GM18526 (cell line): ENCODE results near the gene TM9SF1.

ENCODE experiments used
- POLR2A ChIP-seq: IDR thresholded peaks from 3 replicates; pipeline ENCODE4 v1.6.1; 2011; ENCODE audit not compliant: insufficient read length; ENCODE audit errors: extremely low read depth

Gene TM9SF1

DNA sequence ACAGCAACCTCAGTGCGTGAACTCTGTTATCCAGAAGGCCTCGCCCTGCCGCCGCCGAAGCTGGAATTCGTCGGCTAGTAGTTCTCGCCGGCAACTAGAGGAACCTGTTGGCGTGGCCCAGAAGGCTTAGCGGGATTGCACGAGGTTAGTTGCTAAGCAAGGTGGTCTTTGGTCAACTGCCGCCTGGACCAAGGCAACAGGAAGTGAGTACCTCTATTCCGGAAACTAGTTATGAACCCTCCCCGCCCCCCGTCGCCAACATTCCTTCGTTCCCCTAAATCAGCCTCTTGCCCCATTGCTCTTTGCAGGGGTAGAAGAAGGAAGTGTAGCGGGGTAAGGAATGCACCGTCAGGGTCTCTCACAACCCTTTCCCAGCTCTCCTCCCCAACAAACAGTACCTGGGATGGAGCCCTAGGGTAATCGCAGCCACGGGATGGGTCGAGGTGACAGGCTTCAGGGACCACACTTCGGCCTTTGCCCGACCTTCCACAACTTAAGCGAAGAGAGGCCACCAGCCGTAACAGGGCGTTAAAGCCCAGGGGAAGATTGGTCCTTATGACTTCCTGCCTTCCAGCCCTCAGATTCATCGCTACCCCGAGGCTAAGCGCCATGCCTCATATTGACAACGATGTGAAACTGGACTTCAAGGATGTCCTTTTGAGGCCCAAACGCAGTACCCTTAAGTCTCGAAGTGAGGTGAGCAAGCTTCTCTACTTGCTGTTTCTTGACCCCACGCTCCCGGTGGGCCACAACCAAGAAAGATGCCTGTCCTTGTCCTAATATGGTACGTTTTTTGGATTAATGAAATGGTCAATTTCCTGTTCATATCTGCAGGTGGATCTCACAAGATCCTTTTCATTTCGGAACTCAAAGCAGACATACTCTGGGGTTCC lies 37.6 kb upstream of the TM9SF1 start, which contains the start of gene GMPR2:
TSS of gene GMPR2 (plus strand) at position 285 of the 893 bp plus-strand sequence. CDS start at position 610, 325 bp downstream.
- peak; percentile 51 for TF ChIP-seq POLR2A

DNA sequence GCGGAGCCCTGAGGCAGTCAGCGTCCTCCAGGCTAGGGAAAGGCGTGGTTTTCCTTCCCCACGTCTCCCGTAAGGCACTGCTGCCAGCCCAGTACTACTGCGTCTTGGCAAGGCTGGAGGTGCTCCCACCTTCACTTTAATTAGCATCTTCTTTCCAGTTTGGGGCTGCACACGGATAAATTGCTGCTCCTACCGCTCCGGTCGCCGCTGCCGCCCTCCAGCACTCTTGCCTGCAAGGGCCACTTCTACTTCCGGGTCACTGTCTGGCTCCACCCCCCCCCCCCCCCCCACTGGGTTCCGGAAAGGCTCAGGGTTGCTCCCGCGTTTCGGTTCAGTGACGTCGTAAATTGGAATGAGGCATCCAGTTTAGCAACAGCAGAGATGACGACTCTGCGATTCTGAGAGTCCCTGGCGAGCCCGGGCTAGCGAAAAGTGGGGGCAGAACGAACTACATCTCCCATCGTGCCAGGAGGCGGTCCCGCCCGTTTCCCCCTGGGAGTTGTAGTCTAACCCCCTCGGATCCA lies 36.9 kb upstream of the TM9SF1 start, which contains the start of gene NEDD8:
TSS of gene NEDD8 (minus strand) at position 247 of the 524 bp plus-strand sequence. CDS start at position 147, 100 bp downstream.
- peak; percentile 50 for TF ChIP-seq POLR2A

- TF ChIP-seq POLR2A, result no peak
Observed at GRCh38 chr14:24231263-24232120, 36.3 kb upstream of the TM9SF1 start.

GRCh38 chr14:24228902-24229301 lies 33.7 kb upstream of the TM9SF1 start:
- no peak for TF ChIP-seq POLR2A

GRCh38 chr14:24226473-24226872 lies 31.2 kb upstream of the TM9SF1 start:
- no peak for TF ChIP-seq POLR2A

DNA sequence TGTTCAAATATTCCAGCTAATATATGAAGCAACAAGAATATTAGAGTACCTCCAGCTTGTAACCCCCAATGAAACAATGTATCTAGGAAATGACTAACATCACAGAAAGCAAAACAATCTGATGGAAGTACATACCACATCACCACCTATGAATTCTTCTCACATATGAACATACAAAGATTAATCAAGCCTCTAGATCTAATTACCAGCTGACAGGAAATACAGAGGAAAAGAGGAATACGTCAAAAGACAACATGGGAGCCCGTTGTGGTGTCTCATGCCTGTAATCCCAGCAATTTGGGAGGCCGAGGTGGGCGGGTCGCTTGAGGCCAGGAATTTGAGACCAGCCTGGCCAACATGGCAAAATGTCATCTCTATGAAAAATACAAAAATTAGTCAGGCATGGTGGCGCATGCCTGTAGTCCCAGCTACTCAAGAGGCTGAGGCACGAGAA lies 29.4 kb upstream of the TM9SF1 start:
- no peak for TF ChIP-seq POLR2A

GRCh38 chr14:24219521-24219920 lies 24.3 kb upstream of the TM9SF1 start:
- TF ChIP-seq POLR2A, result no peak

DNA sequence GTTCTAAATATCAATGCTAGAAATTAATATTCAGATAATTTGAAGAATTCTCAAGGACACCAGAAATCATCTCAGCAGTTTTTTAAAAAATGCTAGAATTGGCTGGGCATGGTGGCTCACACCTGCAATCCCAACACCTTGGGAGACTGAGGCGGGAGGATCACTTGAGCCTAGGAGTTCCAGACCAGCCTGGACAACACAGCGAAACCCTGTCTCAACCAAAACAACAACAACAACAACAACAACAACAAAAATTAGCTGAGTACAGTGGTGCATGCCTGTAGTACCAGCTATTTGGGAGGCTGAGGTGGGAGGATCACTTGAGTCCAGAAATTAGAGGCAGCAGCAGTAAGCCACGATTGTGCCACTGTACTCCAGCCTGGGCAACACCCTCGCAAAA lies 23.8 kb upstream of the TM9SF1 start:
- no peak for TF ChIP-seq POLR2A

DNA sequence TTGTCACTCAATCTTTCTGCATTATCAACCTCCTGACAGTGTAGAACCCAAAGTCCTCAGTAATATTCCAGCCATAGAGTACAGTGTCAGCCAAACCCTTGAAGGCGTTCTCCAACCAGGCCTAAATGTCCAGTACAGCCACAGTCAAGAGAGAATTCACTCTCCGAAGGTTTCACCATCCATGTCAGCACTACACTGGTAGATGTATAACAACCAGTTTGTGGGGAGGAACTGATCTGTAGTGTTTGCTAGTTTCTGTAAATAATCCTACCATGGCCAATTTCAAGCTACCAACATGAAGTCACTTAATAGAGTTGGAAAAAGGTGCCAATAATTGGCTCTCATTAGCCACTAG lies 21.1 kb upstream of the TM9SF1 start:
- no peak for TF ChIP-seq POLR2A

DNA sequence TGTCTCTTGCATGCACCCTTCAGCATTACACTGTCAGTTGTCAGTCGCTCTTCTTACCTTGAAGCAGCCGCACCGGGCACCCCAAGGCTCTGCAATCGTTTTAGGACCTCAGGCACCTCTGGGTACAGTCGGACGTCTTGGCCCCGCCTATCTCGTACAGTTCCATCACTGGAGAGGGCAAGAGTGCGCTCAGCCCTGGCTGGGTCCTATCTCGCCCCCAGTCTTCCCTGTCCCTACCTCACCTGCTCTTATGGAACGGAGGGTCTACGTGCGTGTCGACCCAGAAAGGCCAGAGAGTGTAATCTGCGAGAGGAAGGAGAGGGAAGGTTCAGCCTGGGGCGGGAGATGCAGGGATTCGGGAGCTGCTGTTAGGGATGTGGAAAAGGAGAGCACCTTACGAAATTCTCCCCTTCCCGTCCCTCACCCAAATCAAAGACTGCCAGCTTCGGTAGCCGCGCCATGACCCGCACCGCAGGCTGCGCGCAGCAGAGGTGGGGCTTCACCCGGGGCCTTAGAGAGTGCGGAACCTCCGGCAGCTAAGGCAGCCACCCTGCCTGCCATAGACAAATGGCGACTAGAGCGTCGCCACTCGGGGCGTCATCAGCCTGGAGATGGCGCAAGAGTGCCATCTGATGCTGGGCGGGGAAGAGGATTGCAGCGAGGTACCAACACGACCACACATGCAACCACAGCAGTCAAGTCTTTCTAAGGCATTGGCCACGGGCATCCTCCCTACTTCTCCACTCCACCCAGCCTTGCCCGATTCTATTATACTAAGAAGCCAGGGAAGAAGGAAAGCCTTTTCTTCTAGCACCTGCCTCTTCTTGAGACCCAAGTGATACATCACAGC lies 20.5 kb upstream of the TM9SF1 start, which contains the start of gene MDP1:
TSS of gene MDP1 (minus strand) at position 572 of the 850 bp plus-strand sequence. CDS start at position 461, 111 bp downstream.
- TF ChIP-seq POLR2A, result peak; percentile 73

GRCh38 chr14:24213866-24214662 lies 18.8 kb upstream of the TM9SF1 start:
- no peak for TF ChIP-seq POLR2A

DNA sequence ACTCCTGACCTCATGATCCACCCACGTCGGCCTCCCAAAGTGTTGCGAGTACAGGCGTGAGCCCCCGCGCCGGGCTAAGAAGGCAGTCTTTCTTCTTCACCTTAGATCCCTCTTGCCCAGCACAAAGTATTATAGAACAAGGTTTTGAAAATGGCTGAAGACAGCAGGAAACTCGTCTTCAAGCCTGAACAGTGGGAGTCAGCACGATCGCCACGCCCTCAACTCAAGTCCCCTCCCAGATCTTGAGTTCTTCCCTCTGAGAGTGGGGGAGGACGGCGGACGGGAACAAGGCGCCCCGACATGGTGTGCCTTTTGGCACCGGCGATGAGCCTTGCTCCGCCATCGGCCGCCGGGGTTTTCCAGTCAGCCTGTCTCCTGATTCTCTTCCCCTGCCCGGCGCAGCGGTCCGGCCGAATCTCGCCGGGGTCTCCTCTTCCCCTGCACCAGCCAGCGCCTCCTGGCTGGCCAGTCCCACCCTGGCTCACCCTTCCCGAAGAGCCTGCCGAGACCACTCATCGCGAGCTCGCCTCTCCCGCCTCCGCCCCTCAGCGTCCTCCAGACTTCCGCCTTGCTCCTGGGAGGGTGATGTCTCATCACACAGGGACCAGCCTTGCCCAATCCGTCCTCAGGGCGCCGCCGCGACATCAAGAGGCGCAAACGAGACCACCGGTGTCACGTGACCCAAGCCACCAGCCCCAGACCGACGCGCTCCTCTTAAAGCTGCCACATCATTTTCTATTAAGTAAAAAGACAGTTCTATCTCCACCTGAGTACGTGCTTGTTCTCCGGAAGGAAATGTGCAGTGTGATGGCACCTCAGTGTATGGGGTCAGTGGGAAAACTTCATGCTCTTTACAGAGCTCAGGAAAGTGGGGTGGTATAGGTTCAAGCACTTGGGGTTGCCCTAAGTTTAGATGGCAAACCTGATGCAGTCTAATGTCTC lies 18.0 kb upstream of the TM9SF1 start, which contains the start of gene CHMP4A:
TSS of gene CHMP4A (minus strand) at position 565 of the 942 bp plus-strand sequence. CDS start at position 516, 49 bp downstream.
- TF ChIP-seq POLR2A, result peak; percentile 81

- no peak for TF ChIP-seq POLR2A
Observed at GRCh38 chr14:24211311-24211710, 16.1 kb upstream of the TM9SF1 start.

DNA sequence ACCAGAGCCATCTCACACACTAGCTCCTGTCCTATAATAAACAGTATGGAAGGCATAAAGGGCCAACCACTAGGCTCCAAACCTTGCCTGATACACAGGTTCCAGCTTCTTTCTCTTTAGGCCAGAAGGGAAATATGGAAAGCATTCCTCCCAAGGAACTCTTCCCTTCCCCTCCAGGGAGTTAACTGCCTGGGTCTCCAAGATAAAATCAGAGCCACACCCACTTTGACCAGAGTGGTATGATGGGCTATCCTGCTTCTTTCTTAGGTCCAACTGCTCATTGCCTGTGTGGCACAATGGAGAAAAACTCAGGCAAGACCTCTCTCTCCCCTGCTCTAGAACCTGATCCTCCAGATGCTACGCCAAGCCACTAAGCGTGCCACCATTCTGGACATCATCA lies 12.4 kb upstream of the TM9SF1 start:
- no peak for TF ChIP-seq POLR2A
